K562 (cell line): ENCODE results near the gene LRRC71. TPM values are rescaled to one million over a fixed set of nuclear protein-coding genes. Genes with fewer than 3 reads are reported as not detected.

Source experiments
- ATAC-seq: fragments of 200-7000 bp; cut with Tn5 transposase; 3 replicates; pipeline ENCODE4 v1.9.1; 2020; ENCODE audit warnings: moderate library complexity
- BruUV-seq: library from RNA; stranded (reverse); fragments of 400-500 nt; replicated peaks from 2 replicates; lab custom pipeline; 2021; lab: Mats Ljungman, UMichigan
- CTCF ChIA-PET: fragments of 300-600 bp; formaldehyde crosslinking; extraction: SDS; loops from one replicate; lab custom pipeline; 2021; ENCODE audit warnings: low intra/inter-chr PET ratio; lab: Yijun Ruan, JAX
- POLR2A ChIA-PET: fragments of 300-600, 350-650 bp; sonication (Branson Sonifier 250); formaldehyde crosslinking; extraction: SDS; loops from one replicate; lab custom pipeline; 2021; ENCODE audit warnings: antibody characterized with exemption, inconsistent platforms; lab: Yijun Ruan, JAX
- DNase-seq, 4 experiments: peaks; one replicate each; pipeline versions ENCODE4 v3.0.0 to v3.0.0-alpha.2; 2011 to 2018; ENCODE audit warnings: low spot score in 3 of 4, mixed read lengths in 3 of 4; ENCODE audit errors: extremely low read depth in 1 of 4
- FAIRE-seq: peaks from 2 replicates; lab custom pipeline; 2011; peaks lifted over from hg19 to GRCh38; lab: Jason Lieb, UNC
- H2AFZ ChIP-seq: 2 replicates; pipeline ENCODE4 v1.6.0; 2011; ENCODE audit warnings: low read depth, low read length, control low read depth, inconsistent platforms
- H3K27ac ChIP-seq: fragments of 200-600 bp; 3 replicates; pipeline ENCODE4 v1.8.0; 2011; ENCODE audit warnings: low read depth, mild to moderate bottlenecking, control low read depth, inconsistent platforms, low read length, moderate library complexity, mixed read lengths; ENCODE audit errors: extremely low read depth
- H3K27me3 ChIP-seq, 2 experiments: fragments of 300-600 bp in 1 of 2; 2 replicates in 1 of 2; 3 replicates in 1 of 2; pipeline versions ENCODE4 v1.6.0 to v1.8.0; 2011; ENCODE audit warnings: inconsistent platforms in 2 of 2, low read length in 2 of 2, mild to moderate bottlenecking in 1 of 2, mixed read lengths in 1 of 2, moderate library complexity in 1 of 2; ENCODE audit not compliant: control insufficient read depth in 2 of 2, insufficient read depth in 2 of 2
- H3K36me3 ChIP-seq: fragments of 300-600 bp; 3 replicates; pipeline ENCODE4 v1.8.0; 2011; ENCODE audit warnings: mild to moderate bottlenecking, low read length, inconsistent platforms; ENCODE audit not compliant: control insufficient read depth, insufficient read depth
- H3K4me1 ChIP-seq, 2 experiments: fragments of 200-600 bp in 1 of 2; replicated peaks in 1 of 2; 2 replicates in 1 of 2; 3 replicates in 1 of 2; pipeline versions ENCODE4 v1.5.1 to v1.8.0; 2011; ENCODE audit warnings: inconsistent platforms in 2 of 2, low read length in 2 of 2, mild to moderate bottlenecking in 1 of 2, mixed read lengths in 1 of 2, moderate library complexity in 1 of 2; ENCODE audit not compliant: control insufficient read depth in 2 of 2, insufficient read depth in 2 of 2
- H3K4me2 ChIP-seq: 2 replicates; pipeline ENCODE4 v1.6.1; 2011; ENCODE audit warnings: low read length, control low read depth, inconsistent platforms, mixed read lengths; ENCODE audit not compliant: insufficient read depth
- H3K4me3 ChIP-seq: fragments of 200-600 bp; sonication (generic), shearing (Covaris generic); 2 replicates; pipeline ENCODE4 v1.5.1; 2016; ENCODE audit warnings: control low read depth, inconsistent platforms
- H3K79me2 ChIP-seq: fragments of 200-600 bp; 3 replicates; pipeline ENCODE4 v1.8.0; 2011; ENCODE audit warnings: low read length, inconsistent platforms; ENCODE audit not compliant: control insufficient read depth, insufficient read depth
- H3K9ac ChIP-seq, 2 experiments: 2 replicates each; pipeline versions ENCODE4 v1.6.0 to v1.6.1; 2011; ENCODE audit warnings: low read depth in 2 of 2, low read length in 2 of 2, control low read depth in 1 of 2, inconsistent platforms in 1 of 2, mild to moderate bottlenecking in 1 of 2, mixed read lengths in 1 of 2; ENCODE audit not compliant: insufficient read depth in 1 of 2
- H3K9me1 ChIP-seq: one replicate; pipeline ENCODE4 v1.6.0; 2011; ENCODE audit warnings: inconsistent platforms, mild to moderate bottlenecking, low read length, moderate library complexity; ENCODE audit not compliant: control insufficient read depth, insufficient read depth
- H3K9me3 ChIP-seq: replicated peaks from 2 replicates; pipeline ENCODE4 v1.5.1; 2011; ENCODE audit warnings: low read depth, low read length, inconsistent platforms; ENCODE audit not compliant: control insufficient read depth, insufficient read depth
- H4K20me1 ChIP-seq: replicated peaks from 2 replicates; pipeline ENCODE4 v1.6.1; 2011; ENCODE audit warnings: low read length, inconsistent platforms, mixed read lengths; ENCODE audit not compliant: control insufficient read depth, insufficient read depth
- ETV5 ChIP-seq: sonication (generic); formaldehyde crosslinking; IDR thresholded peaks from 2 replicates; pipeline ENCODE4 v1.4.0; 2020; ENCODE audit warnings: low read depth, mild to moderate bottlenecking, missing genetic modification reagents
- NFE2 ChIP-seq: IDR thresholded peaks from 2 replicates; pipeline ENCODE4 v1.6.1; 2014; ENCODE audit warnings: antibody characterized with exemption, low read depth
- NRF1 ChIP-seq, 2 experiments: fragments of 450-650 bp; IDR thresholded peaks in 1 of 2; conservative IDR thresholded peaks in 1 of 2; 2 replicates each; pipeline ENCODE4 v1.6.1; 2014; ENCODE audit warnings: mild to moderate bottlenecking in 2 of 2
- PPARD ChIP-seq: fragments of 250-450 bp; sonication (Bioruptor Pico); IDR thresholded peaks from 2 replicates; pipeline ENCODE4 v1.8.0; 2022; ENCODE audit warnings: inconsistent platforms, mild to moderate bottlenecking, moderate library complexity
- PTRF ChIP-seq: fragments of 450-650 bp; IDR thresholded peaks from 2 replicates; pipeline ENCODE4 v1.6.1; 2016; ENCODE audit warnings: mild to moderate bottlenecking, missing genetic modification characterization, missing compliant biosample characterization
- RCOR1 ChIP-seq, 2 experiments: IDR thresholded peaks; 2 replicates each; pipeline ENCODE4 v1.6.1; 2012; ENCODE audit warnings: low read depth in 2 of 2, low read length in 2 of 2, borderline replicate concordance in 1 of 2, improper control_type of control experiment in 1 of 2
- SAFB ChIP-seq: fragments of 200-400 bp; formaldehyde crosslinking; IDR thresholded peaks from 2 replicates; pipeline ENCODE4 v1.6.1; 2017; ENCODE audit warnings: low read depth, low read length, borderline replicate concordance
- ZFP36 ChIP-seq: fragments of 150-350 bp; IDR thresholded peaks from 2 replicates; pipeline ENCODE4 v1.6.1; 2018; ENCODE audit warnings: low read length, low read depth; ENCODE audit not compliant: partially characterized antibody
- ZKSCAN1 ChIP-seq: fragments of 150-350 bp; IDR thresholded peaks from 2 replicates; pipeline ENCODE4 v1.6.1; 2016; ENCODE audit warnings: low read depth, low read length
- ZNF780A ChIP-seq: fragments of 250-450 bp; sonication (Bioruptor Pico); IDR thresholded peaks from 2 replicates; pipeline ENCODE4 v1.5.0; 2021; ENCODE audit warnings: mild to moderate bottlenecking
- WGBS: fragments of 100-300 bp; shearing (Covaris generic); methylation state at CpG from one replicate; pipeline ENCODE4 v1.1.6; 2016; ENCODE audit warnings: low coverage, mixed read lengths; ENCODE audit not compliant: insufficient coverage; ENCODE audit errors: missing lambda C conversion rate; 5-methylcytosine and 5-hydroxymethylcytosine counted together
- in situ Hi-C: fragments of 300-500 bp; cut with MboI; formaldehyde crosslinking; loops from 4 replicates; pipeline ENCODE4 v1.15.0; 2018; ENCODE audit warnings: inconsistent platforms, mixed read lengths
- intact Hi-C: fragments of 100-400 bp; cut with micrococcal nuclease; formaldehyde crosslinking; loops from 2 replicates; pipeline ENCODE4 v1.14.2; 2022
- polyA plus RNA-seq, 8 experiments: library from polyadenylated mRNA; depleted of rRNA in 4 of 8; stranded (reverse) in 5 of 8; unstranded in 3 of 8; fragments of >200 nt; fragmentation: Nextera tagmentation in 2 of 8; fragmentation: Illumina TruSeq in 1 of 8; extraction: Ambion mirVana in 2 of 8; extraction: Trizol in 1 of 8; gene quantifications; 2 replicates each; pipeline versions ENCODE4 v1.2.1 to v1.2.3, GENCODE V29; 2011 to 2014; ENCODE audit warnings: inconsistent platforms in 1 of 8, missing spikeins in 1 of 8
- total RNA-seq, 7 experiments: library from RNA; depleted of rRNA in 6 of 7; stranded (reverse); fragments of >200 nt in 6 of 7; fragmentation: Illumina TruSeq in 2 of 7; extraction: Trizol in 2 of 7; gene quantifications; 2 replicates each; pipeline versions ENCODE4 v1.2.1 to v1.2.3, GENCODE V29; 2011 to 2021; ENCODE audit warnings: low replicate concordance in 1 of 7
- TF ChIP-seq, protein P1 (sequence below): fragments of 250-450 bp; sonication (Bioruptor Pico); IDR thresholded peaks from 2 replicates; pipeline ENCODE4 v1.8.0; 2021; ENCODE audit warnings: mild to moderate bottlenecking, moderate library complexity
- TF ChIP-seq, protein P2 (sequence below): fragments of 450-650 bp; IDR thresholded peaks from 2 replicates; pipeline ENCODE4 v1.6.1; 2016; ENCODE audit warnings: low read depth

The LRRC71 gene
- total and polyA plus RNA-seq, 9 of the 15 experiments (the other 6 are each of a cell fraction or from before 2014, with no cell fraction given), result 0.06 to 1.2 (median 0.51) TPM; not detected in 1

DNA sequence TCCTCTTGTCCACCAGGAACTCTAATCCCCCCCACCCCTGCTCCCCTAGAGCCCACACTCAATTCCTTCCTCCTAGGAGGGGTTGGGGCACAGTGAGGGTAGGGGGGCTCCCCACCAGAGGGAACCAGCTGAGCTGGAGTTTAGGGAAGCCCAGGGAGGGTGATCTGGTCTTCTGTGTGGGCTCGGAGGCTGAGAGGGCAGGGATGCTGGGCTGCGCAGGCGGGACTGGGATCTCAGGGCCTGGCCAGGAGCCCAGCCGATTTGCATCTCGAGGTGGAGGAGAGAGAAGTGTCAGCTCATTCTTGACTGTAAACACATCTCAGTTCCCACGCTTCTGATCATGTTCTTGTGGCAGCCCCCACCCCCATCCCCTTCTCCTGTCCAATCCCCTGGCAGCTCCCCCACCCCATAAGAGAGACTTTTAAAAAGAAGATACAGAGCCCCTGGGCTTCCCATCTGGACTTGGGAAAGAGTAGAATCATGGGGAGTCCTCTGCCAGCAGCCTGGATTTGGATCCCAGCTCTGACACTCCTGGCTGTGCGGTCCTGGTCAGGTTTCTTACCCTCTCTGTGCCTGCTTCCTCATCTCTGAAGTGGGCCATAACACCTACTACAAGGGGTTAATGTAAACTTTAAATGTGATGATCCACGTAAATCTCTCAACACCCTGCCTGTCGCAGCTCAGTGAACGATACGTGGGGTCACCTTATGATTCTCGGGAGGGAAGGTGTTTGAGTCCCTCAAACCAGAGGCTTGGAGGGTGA, 20.3 kb upstream of the LRRC71 start:
- H3K9me3 ChIP-seq, result no peaks in the 10 kb centered on the region
- 22% methylated on average over 10 of the region's 12 CpGs for WGBS
- 0 out of 2 replicates have a peak overlapping the region, but pooled peaks have one; percentile 36 for H2AFZ ChIP-seq
- H3K4me2 ChIP-seq, result no peak overlapping the region
- FAIRE-seq (peak; percentile 49), ATAC-seq (peak; percentile 49), DNase-seq (peak in 2 of 4 experiments; percentile 53 to 59)
- H3K27me3 ChIP-seq, result no peaks in the 10 kb centered on the region
- H3K79me2 ChIP-seq, result no peaks in the 10 kb centered on the region
- intact Hi-C loops, result no loop called here
- H4K20me1 ChIP-seq, result no peaks in the 10 kb centered on the region
- H3K9ac ChIP-seq, result peak overlapping the region in 1 of 2 experiments; percentile 49; a peak in 1 of 4 replicates
- H3K4me1 ChIP-seq, result peaks cover 24 to 48% of the 10 kb centered on the region in 2 experiments
- BruUV-seq, result no TSS peak
- in situ Hi-C loops, result no loop called here
- no peak overlapping the region for H3K27ac ChIP-seq
- ChIA-PET CTCF (no interaction called here), POLR2A (interaction anchor here (0.6 to 1.8 kb wide), 7 partner anchors 10 to 211 kb away, joined by 3 to 7 read pairs (median 6); no protein-coding TSS in a partner anchor)
- no peak overlapping the region for H3K4me3 ChIP-seq
- H3K9me1 ChIP-seq, result no peaks in the 10 kb centered on the region
- H3K36me3 ChIP-seq, result no peaks in the 10 kb centered on the region
- TF ChIP-seq, protein P1, sequence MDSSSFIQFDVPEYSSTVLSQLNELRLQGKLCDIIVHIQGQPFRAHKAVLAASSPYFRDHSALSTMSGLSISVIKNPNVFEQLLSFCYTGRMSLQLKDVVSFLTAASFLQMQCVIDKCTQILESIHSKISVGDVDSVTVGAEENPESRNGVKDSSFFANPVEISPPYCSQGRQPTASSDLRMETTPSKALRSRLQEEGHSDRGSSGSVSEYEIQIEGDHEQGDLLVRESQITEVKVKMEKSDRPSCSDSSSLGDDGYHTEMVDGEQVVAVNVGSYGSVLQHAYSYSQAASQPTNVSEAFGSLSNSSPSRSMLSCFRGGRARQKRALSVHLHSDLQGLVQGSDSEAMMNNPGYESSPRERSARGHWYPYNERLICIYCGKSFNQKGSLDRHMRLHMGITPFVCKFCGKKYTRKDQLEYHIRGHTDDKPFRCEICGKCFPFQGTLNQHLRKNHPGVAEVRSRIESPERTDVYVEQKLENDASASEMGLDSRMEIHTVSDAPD (CRISPR knock-in tag), result no peak
- TF ChIP-seq NFE2, result peak; percentile 35
- no peak for TF ChIP-seq SAFB
- no peak for TF ChIP-seq ZNF780A (CRISPR knock-in tag)
- TF ChIP-seq PPARD, result no peak
- TF ChIP-seq ETV5 (CRISPR knock-in tag), result no peak
- TF ChIP-seq ZKSCAN1, result no peak
- peak; percentile 80 to 82 for TF ChIP-seq NRF1 (conservative IDR thresholded peaks at IDR 0.05 in 1 of 2, IDR thresholded peaks at IDR 0.05 in 1 of 2)
- no peak for TF ChIP-seq PTRF (tag)
- TF ChIP-seq RCOR1 (IDR thresholded peaks at IDR 0.05; ENCODE audit: borderline replicate concordance in 1 of 2, low read depth in 2 of 2, low read length in 2 of 2), result 0 out of 4 replicates have a peak, but pooled peaks of 1 of the 2 experiments have one; percentile 5
- TF ChIP-seq ZFP36, result peak; percentile 56
- TF ChIP-seq, protein P2, sequence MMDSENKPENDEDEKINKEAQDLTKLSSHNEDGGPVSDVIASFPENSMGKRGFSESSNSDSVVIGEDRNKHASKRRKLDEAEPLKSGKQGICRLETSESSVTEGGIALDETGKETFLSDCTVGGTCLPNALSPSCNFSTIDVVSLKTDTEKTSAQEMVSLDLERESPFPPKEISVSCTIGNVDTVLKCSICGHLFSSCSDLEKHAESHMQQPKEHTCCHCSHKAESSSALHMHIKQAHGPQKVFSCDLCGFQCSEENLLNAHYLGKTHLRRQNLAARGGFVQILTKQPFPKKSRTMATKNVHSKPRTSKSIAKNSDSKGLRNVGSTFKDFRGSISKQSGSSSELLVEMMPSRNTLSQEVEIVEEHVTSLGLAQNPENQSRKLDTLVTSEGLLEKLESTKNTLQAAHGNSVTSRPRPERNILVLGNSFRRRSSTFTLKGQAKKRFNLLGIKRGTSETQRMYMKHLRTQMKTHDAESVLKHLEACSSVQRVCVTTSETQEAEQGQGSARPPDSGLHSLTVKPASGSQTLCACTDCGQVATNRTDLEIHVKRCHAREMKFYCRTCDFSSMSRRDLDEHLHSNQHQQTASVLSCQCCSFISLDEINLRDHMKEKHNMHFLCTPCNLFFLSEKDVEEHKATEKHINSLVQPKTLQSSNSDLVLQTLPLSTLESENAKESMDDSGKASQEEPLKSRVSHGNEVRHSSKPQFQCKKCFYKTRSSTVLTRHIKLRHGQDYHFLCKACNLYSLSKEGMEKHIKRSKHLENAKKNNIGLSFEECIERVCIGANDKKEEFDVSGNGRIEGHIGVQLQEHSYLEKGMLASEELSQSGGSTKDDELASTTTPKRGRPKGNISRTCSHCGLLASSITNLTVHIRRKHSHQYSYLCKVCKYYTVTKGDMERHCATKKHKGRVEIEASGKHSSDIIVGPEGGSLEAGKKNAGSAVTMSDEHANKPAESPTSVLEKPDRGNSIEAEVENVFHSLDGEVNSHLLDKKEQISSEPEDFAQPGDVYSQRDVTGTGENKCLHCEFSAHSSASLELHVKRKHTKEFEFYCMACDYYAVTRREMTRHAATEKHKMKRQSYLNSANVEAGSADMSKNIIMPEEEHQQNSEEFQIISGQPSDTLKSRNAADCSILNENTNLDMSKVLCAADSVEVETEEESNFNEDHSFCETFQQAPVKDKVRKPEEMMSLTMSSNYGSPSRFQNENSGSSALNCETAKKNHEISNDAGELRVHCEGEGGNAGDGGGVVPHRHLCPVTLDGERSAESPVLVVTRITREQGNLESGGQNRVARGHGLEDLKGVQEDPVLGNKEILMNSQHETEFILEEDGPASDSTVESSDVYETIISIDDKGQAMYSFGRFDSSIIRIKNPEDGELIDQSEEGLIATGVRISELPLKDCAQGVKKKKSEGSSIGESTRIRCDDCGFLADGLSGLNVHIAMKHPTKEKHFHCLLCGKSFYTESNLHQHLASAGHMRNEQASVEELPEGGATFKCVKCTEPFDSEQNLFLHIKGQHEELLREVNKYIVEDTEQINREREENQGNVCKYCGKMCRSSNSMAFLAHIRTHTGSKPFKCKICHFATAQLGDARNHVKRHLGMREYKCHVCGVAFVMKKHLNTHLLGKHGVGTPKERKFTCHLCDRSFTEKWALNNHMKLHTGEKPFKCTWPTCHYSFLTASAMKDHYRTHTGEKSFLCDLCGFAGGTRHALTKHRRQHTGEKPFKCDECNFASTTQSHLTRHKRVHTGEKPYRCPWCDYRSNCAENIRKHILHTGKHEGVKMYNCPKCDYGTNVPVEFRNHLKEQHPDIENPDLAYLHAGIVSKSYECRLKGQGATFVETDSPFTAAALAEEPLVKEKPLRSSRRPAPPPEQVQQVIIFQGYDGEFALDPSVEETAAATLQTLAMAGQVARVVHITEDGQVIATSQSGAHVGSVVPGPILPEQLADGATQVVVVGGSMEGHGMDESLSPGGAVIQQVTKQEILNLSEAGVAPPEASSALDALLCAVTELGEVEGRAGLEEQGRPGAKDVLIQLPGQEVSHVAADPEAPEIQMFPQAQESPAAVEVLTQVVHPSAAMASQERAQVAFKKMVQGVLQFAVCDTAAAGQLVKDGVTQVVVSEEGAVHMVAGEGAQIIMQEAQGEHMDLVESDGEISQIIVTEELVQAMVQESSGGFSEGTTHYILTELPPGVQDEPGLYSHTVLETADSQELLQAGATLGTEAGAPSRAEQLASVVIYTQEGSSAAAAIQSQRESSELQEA, result no peak
